SK-N-SH (cell line): ENCODE results near the gene PBX4. TPM values are rescaled to one million over a fixed set of nuclear protein-coding genes. Genes with fewer than 3 reads are reported as not detected.

Source experiments
- CTCF ChIA-PET: fragments of 300-600, 350-600 bp; formaldehyde crosslinking; extraction: SDS; loops from one replicate; lab custom pipeline; 2021; lab: Yijun Ruan, JAX
- POLR2A ChIA-PET: fragments of 350-600 bp; sonication (Branson Sonifier 250); formaldehyde crosslinking; extraction: SDS; loops from one replicate; lab custom pipeline; 2020; ENCODE audit warnings: antibody characterized with exemption, inconsistent platforms; lab: Yijun Ruan, JAX
- DNase-seq: peaks from one replicate; pipeline ENCODE4 v3.0.0; 2012
- H2AFZ ChIP-seq: fragments of 200-600 bp; sonication (generic); 2 replicates; pipeline ENCODE4 v1.8.1; 2016; ENCODE audit warnings: antibody characterized with exemption, mild to moderate bottlenecking, low read depth
- H3F3A ChIP-seq: fragments of 200-600 bp; sonication (generic); replicated peaks from 2 replicates; pipeline ENCODE3; 2016; ENCODE audit warnings: antibody characterized with exemption, mild to moderate bottlenecking; ENCODE audit not compliant: insufficient read depth
- H3K27ac ChIP-seq, 2 experiments: fragments of 200-500 bp in 1 of 2; fragments of 200-600 bp in 1 of 2; sonication (Bioruptor generic) in 1 of 2; sonication (generic), shearing (Covaris generic) in 1 of 2; 2 replicates each; pipeline versions ENCODE4 v1.5.1 to v1.6.1; 2014 to 2016; ENCODE audit warnings: low read depth in 2 of 2, inconsistent platforms in 1 of 2, low read length in 1 of 2, mild to moderate bottlenecking in 1 of 2, mixed read lengths in 1 of 2
- H3K27me3 ChIP-seq: fragments of 200-600 bp; sonication (generic), shearing (Covaris generic); 2 replicates; pipeline ENCODE4 v1.6.1; 2016; ENCODE audit warnings: mixed run types; ENCODE audit not compliant: insufficient read depth
- H3K36me3 ChIP-seq, 2 experiments: fragments of 200-500 bp in 1 of 2; fragments of 200-600 bp in 1 of 2; sonication (Bioruptor generic) in 1 of 2; sonication (generic) in 1 of 2; replicated peaks in 1 of 2; 2 replicates each; pipeline versions ENCODE3 to v1.5.1; 2014 to 2016; ENCODE audit warnings: low read length in 1 of 2, mild to moderate bottlenecking in 1 of 2; ENCODE audit not compliant: insufficient read depth in 2 of 2, control insufficient read depth in 1 of 2
- H3K4me1 ChIP-seq, 2 experiments: fragments of 200-500 bp in 1 of 2; fragments of 200-600 bp in 1 of 2; sonication (Bioruptor generic) in 1 of 2; sonication (generic), shearing (Covaris generic) in 1 of 2; 2 replicates each; pipeline versions ENCODE4 v1.5.1 to v1.6.1; 2014 to 2016; ENCODE audit warnings: low read depth in 1 of 2, low read length in 1 of 2, mixed run types in 1 of 2; ENCODE audit not compliant: insufficient read depth in 2 of 2, control insufficient read depth in 1 of 2
- H3K4me2 ChIP-seq: fragments of 200-600 bp; sonication (generic), shearing (Covaris generic); 2 replicates; pipeline ENCODE4 v1.6.1; 2017; ENCODE audit warnings: mixed run types
- H3K4me3 ChIP-seq, 2 experiments: fragments of 200-500 bp in 1 of 2; fragments of 200-600 bp in 1 of 2; sonication (Bioruptor generic) in 1 of 2; sonication (generic), shearing (Covaris generic) in 1 of 2; 2 replicates each; pipeline versions ENCODE4 v1.5.1 to v1.8.1; 2014 to 2016; ENCODE audit warnings: low read depth in 2 of 2, inconsistent platforms in 1 of 2, low read length in 1 of 2, mild to moderate bottlenecking in 1 of 2, mixed read lengths in 1 of 2, moderate library complexity in 1 of 2
- H3K79me2 ChIP-seq: fragments of 200-600 bp; sonication (generic); 2 replicates; pipeline ENCODE4 v1.8.1; 2017; ENCODE audit warnings: mild to moderate bottlenecking; ENCODE audit not compliant: insufficient read depth
- H3K9ac ChIP-seq: fragments of 200-600 bp; sonication (generic); 2 replicates; pipeline ENCODE4 v1.6.1; 2017; ENCODE audit warnings: mixed run types
- H3K9me2 ChIP-seq: fragments of 200-600 bp; sonication (generic); 2 replicates; pipeline ENCODE4 v1.6.1; 2017; ENCODE audit warnings: mixed run types
- H3K9me3 ChIP-seq: fragments of 200-600 bp; sonication (generic); 2 replicates; pipeline ENCODE4 v1.6.1; 2017; ENCODE audit warnings: mixed run types, mild to moderate bottlenecking, moderate library complexity
- H4K20me1 ChIP-seq: fragments of 200-600 bp; sonication (generic); 2 replicates; pipeline ENCODE4 v1.6.1; 2017; ENCODE audit warnings: mild to moderate bottlenecking, mixed run types; ENCODE audit not compliant: insufficient read depth
- CHD2 ChIP-seq: fragments of 150-350 bp; IDR thresholded peaks from 2 replicates; pipeline ENCODE4 v1.6.1; 2018; ENCODE audit warnings: low read length; ENCODE audit not compliant: partially characterized antibody
- CTCF ChIP-seq: fragments of 200-600 bp; sonication (generic); IDR thresholded peaks from 2 replicates; pipeline ENCODE4 v1.6.1; 2017; ENCODE audit warnings: antibody characterized with exemption, mild to moderate bottlenecking, moderate library complexity
- EP300 ChIP-seq, 2 experiments: IDR thresholded peaks; 2 replicates each; pipeline versions ENCODE4 v1.4.0 to v1.6.1; 2012; ENCODE audit warnings: borderline replicate concordance in 1 of 2, low read depth in 1 of 2, low read length in 1 of 2
- GABPA ChIP-seq: IDR thresholded peaks from 2 replicates; pipeline ENCODE4 v1.4.0; 2012; ENCODE audit warnings: low read depth, mild to moderate bottlenecking
- GATA2 ChIP-seq: sonication (generic); formaldehyde crosslinking; IDR thresholded peaks from 2 replicates; pipeline ENCODE4 v1.5.0; 2020; ENCODE audit warnings: mild to moderate bottlenecking, missing genetic modification reagents
- IRF3 ChIP-seq: fragments of 150-350 bp; IDR thresholded peaks from 2 replicates; pipeline ENCODE4 v1.6.1; 2016; ENCODE audit warnings: mild to moderate bottlenecking, low read depth, low read length
- MEF2A ChIP-seq: IDR thresholded peaks from 2 replicates; pipeline ENCODE4 v1.4.0; 2012; ENCODE audit warnings: low read depth, borderline replicate concordance
- MXI1 ChIP-seq: IDR thresholded peaks from 2 replicates; pipeline ENCODE4 v1.6.1; 2012; ENCODE audit warnings: mild to moderate bottlenecking, low read depth, low read length, improper control_type of control experiment
- NFIC ChIP-seq: IDR thresholded peaks from 2 replicates; pipeline ENCODE4 v1.4.0; 2012; ENCODE audit warnings: borderline replicate concordance
- NRF1 ChIP-seq: IDR thresholded peaks from 2 replicates; pipeline ENCODE4 v1.6.1; 2012; ENCODE audit warnings: low read depth, mild to moderate bottlenecking, low read length
- PBX3 ChIP-seq: IDR thresholded peaks from 2 replicates; pipeline ENCODE4; 2012
- RCOR1 ChIP-seq: fragments of 150-350 bp; IDR thresholded peaks from 2 replicates; pipeline ENCODE4 v1.6.1; 2017; ENCODE audit warnings: antibody characterized with exemption, low read length
- RFX5 ChIP-seq: IDR thresholded peaks from 2 replicates; pipeline ENCODE4 v1.6.1; 2012; ENCODE audit warnings: mild to moderate bottlenecking, improper control_type of control experiment, low read length
- TAF1 ChIP-seq: IDR thresholded peaks from 2 replicates; pipeline ENCODE4 v1.6.1; 2012; ENCODE audit warnings: low read depth, mild to moderate bottlenecking, low read length, moderate library complexity, borderline replicate concordance
- USF1 ChIP-seq: IDR thresholded peaks from 2 replicates; pipeline ENCODE4 v1.4.0; 2012; ENCODE audit warnings: low read depth, borderline replicate concordance
- WGBS: methylation state at CpG from one replicate; pipeline ENCODE4 v1.1.6; 2017; ENCODE audit warnings: low lambda C conversion rate; 5-methylcytosine and 5-hydroxymethylcytosine counted together
- polyA plus RNA-seq, 3 experiments: library from polyadenylated mRNA; depleted of rRNA; stranded (reverse); fragments of >200 nt; gene quantifications; 2 replicates each; pipeline ENCODE4 v1.2.3, GENCODE V29; 2012

The PBX4 gene
- polyA plus RNA-seq, 1 of the 3 experiments (the other 2 are of a cell fraction): 6.4 TPM

GRCh38 chr19:19628501-19629134 lies 10.1 kb upstream of the PBX4 start:
- H2AFZ ChIP-seq: no peak overlapping the region
- H3K9me2 ChIP-seq: no peaks in the 10 kb centered on the region
- H3K27me3 ChIP-seq: no peaks in the 10 kb centered on the region
- H3K9me3 ChIP-seq: no peaks in the 10 kb centered on the region
- H3K4me2 ChIP-seq: peak overlapping the region; percentile 47; the same call in 1 of the 2 replicates
- no peak for TF ChIP-seq NRF1
- no peak for TF ChIP-seq NFIC
- no peak for TF ChIP-seq GATA2 (CRISPR knock-in tag)
- TF ChIP-seq CTCF: no peak
- TF ChIP-seq MEF2A: no peak
- TF ChIP-seq USF1: no peak
- TF ChIP-seq PBX3: no peak
- no peak for TF ChIP-seq IRF3
- TF ChIP-seq EP300 (IDR thresholded peaks at IDR 0.05; ENCODE audit: borderline replicate concordance in 1 of 2, low read depth in 1 of 2, low read length in 1 of 2): no peak
- TF ChIP-seq RFX5: no peak
- no peak for TF ChIP-seq RCOR1
- TF ChIP-seq TAF1: no peak
- TF ChIP-seq CHD2: no peak
- TF ChIP-seq MXI1: no peak
- TF ChIP-seq GABPA: no peak
- TF ChIP-seq, all 33 proteins: peak for 0
- no peaks in the 10 kb centered on the region for H3F3A ChIP-seq
- H4K20me1 ChIP-seq: no peaks in the 10 kb centered on the region
- H3K4me3 ChIP-seq: peak overlapping the region in 1 of 2 experiments; percentile 56; a peak in 2 of 4 replicates
- peak overlapping the region in 1 of 2 experiments; percentile 65; a peak in 1 of 4 replicates for H3K27ac ChIP-seq
- H3K9ac ChIP-seq: no peak overlapping the region
- DNase-seq: peak; percentile 95
- CTCF ChIA-PET: interaction anchor here (0.7 to 6.1 kb wide), 8 partner anchors 8 to 97 kb away, joined by 3 to 28 read pairs (median 4); partner anchors contain the start of gene GMIP
- H3K36me3 ChIP-seq: peaks cover 0 to 6% of the 10 kb centered on the region in 2 experiments
- POLR2A ChIA-PET: interaction anchor here (0.7 to 1.3 kb wide), 2 partner anchors 76 to 237 kb away, joined by 3 to 4 read pairs; partner anchors contain the start of gene ZNF253
- peaks cover 0 to 13% of the 10 kb centered on the region in 2 experiments; a peak in 1 of 4 replicates for H3K4me1 ChIP-seq
- no peaks in the 10 kb centered on the region for H3K79me2 ChIP-seq
- 49% methylated on average over 39 of the region's 51 CpGs for WGBS
